Stimulated activated CD8-positive, alpha-beta memory T cell treated with anti-CD3 and anti-CD28 coated beads, Interleukin-4, amount 100 ng/mL, for 1 hour (primary cell): ENCODE measurements around the gene POLN.

Source experiments
- DNase-seq, 2 donors: peaks; one replicate each; pipeline ENCODE4 v3.0.0-alpha.2; 2020; ENCODE audit warnings: low read depth in 2 of 2, low spot score in 1 of 2

POLN gene

GRCh38 chr4:2071912-2072867, 169.7 kb downstream of the POLN start:
- DNase-seq: no peak

GRCh38 chr4:2071252-2071911, 170.5 kb downstream of the POLN start:
- DNase-seq: no peak

- DNase-seq: no peak
These were observed 171.3 kb downstream of the POLN start for GRCh38 chr4:2070421-2071251.

DNA sequence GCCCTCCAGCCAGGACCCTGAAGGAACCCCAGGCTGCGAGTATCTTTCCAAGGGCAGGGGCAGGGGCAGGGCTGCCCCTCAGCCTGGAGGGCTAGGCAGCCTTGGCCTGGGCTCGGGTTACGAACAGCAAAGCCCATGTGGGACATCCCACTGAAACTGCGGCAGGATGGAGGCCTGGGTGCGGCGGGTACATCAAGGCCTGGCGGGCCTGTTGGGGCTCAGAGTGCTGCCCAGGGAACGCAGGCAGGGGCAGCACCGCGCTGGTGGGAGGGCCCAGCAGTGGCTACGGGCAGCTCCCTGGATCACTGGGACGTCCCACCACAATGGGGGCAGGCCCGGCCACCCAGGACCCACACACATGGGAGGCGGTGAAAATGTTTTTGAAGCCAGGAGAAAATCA, 171.9 kb downstream of the POLN start:
- DNase-seq: no peak

- no peak for DNase-seq
These were observed 172.6 kb downstream of the POLN start for GRCh38 chr4:2069161-2069971.

GRCh38 chr4:2068566-2068965, 173.4 kb downstream of the POLN start:
- no peak for DNase-seq

DNA sequence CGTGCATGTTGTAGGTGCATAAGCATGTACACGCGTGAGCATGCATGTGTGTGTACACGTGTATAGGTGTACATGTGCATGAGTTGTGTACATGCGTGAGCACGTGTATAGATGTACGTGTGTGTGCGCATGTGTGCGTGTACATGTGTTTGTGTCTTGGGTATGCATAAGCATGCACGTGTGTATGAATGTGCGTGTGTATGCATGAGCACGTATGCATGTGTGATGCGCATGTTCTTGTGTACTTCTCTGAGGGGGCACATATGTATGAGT, 173.8 kb downstream of the POLN start:
- no peak for DNase-seq

DNA sequence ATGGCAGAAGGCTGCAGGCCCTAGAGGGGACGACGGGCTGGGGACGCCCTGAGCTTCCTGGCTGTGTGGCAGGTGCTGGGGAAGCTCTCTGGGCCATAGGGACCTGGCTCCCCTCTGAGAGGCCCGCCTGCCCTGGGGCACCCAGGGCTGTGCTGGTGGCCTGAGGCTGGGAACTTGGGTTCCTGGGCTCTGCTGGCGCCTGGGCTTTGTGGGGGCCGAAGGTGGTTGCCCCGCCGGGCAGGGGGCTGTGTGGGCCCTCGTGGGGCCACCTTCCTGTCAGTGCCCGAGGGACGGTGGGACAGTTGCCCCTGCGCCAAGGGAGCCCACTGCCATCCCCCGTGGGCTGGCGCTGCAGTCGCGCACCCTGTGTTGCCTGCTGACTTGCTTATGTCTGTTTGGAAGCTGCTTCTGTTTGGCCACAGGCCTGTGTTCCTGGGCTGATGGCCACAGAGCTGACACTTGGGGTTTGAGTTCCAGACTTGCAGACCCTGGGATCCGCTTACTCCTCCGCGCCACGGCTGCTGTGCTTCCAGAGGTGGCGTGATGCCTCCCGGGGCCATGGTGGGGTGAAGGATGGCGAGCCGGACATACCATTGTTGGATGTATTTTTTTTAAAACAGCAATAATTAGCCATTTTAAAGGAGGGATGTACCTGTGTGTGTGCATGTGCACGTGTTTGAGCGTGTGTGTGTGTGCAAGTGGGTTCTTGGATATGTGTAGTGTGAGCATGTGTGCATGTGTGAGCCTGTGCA, 174.3 kb downstream of the POLN start:
- DNase-seq: no peak

- no peak for DNase-seq
These were observed 175.1 kb downstream of the POLN start for GRCh38 chr4:2066571-2067445.

GRCh38 chr4:2066011-2066551, 175.8 kb downstream of the POLN start:
- DNase-seq: no peak

- no peak for DNase-seq
These were observed 176.6 kb downstream of the POLN start for GRCh38 chr4:2065106-2065930.

DNA sequence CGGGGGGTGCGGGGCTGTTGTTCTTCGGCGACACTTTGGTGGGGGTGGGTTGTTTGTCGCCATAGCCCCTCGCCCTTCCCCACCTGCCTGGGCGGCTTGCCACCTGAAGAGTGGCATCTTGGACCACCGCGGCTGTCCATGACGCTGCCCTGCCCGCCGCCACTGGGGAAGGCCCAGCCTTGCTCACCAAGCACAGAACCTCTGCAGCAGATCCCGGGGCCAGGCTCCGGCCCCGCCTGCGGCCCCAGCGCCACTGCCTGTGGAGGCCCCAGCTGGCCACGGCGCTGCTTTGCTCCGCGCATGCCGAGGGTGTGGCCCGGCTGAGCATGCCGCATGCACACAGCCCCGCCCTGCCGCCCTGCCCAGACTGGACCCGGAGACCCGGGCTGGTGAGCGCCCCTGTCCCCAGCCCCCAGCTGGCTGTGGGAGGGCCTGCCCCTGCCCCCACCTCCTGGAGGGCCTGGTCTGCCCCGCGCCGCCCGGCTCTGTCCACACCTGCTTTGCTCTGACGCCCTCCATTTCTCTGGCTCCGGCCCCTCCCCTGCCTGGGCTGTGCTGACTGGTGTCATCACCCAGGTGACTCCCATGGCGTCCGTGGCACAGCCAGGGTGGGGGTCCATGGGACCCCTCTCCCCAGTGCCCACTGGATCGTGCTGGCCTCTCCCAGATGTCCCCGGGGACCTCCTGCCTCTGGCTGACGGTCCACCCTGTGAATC, 177.5 kb downstream of the POLN start:
- DNase-seq: no peak

DNA sequence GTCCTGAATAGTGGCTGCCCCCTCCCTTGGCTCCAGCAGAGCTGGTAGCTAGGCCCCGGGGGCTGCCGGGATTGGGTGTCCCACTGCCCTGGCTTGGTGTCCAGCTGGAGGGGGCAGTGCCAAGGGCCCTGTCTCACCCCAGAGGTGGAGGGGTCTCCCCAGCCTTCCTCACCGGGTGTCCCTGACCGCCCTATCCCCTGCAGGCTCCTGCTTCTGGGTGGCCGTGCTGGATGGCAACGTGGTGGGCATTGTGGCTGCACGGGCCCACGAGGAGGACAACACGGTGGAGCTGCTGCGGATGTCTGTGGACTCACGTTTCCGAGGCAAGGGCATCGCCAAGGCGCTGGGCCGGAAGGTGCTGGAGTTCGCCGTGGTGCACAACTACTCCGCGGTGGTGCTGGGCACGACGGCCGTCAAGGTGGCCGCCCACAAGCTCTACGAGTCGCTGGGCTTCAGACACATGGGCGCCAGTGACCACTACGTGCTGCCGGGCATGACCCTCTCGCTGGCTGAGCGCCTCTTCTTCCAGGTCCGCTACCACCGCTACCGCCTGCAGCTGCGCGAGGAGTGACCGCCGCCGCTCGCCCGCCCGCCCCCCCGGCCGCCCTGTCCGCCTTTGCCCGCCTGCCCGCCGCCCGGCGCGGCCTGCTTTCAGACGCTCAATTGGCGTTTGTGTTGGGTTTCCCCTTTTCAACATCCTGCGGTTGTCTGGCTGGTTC, 178.2 kb downstream of the POLN start:
- DNase-seq: no peak

GRCh38 chr4:2062808-2063524, 179.0 kb downstream of the POLN start:
- no peak for DNase-seq

GRCh38 chr4:2062168-2062807, 179.6 kb downstream of the POLN start:
- DNase-seq: no peak
